GM19463 (cell line): ENCODE measurements around the gene ANK2.
A peak's percentile ranks its signal among the peaks of the same experiment; 100 is the strongest.

Experiments
- ATAC-seq: cut with Tn5 transposase; IDR thresholded peaks from one replicate; pipeline ENCODE4 v1.9.1; 2021; ENCODE audit warnings: mild to moderate bottlenecking, moderate library complexity; ENCODE audit not compliant: unreplicated experiment

The ANK2 gene

GRCh38 chr4:113389160-113389559, 339.7 kb downstream of the ANK2 start:
- no peak for ATAC-seq

GRCh38 chr4:113390850-113391249, 341.4 kb downstream of the ANK2 start:
- no peak for ATAC-seq

GRCh38 chr4:113394108-113394729, 344.8 kb downstream of the ANK2 start:
- no peak for ATAC-seq

- ATAC-seq = peak; percentile 95
Observed at GRCh38 chr4:113394730-113395530, 345.5 kb downstream of the ANK2 start.

GRCh38 chr4:113397114-113397701, 347.8 kb downstream of the ANK2 start:
- ATAC-seq = no peak

GRCh38 chr4:113398441-113399143, 349.1 kb downstream of the ANK2 start:
- no peak for ATAC-seq

GRCh38 chr4:113404167-113404571, 354.7 kb downstream of the ANK2 start:
- no peak for ATAC-seq

GRCh38 chr4:113404841-113405240, 355.4 kb downstream of the ANK2 start:
- ATAC-seq = no peak

- ATAC-seq = no peak
Observed at GRCh38 chr4:113405874-113406722, 356.6 kb downstream of the ANK2 start.

- no peak for ATAC-seq
Observed at GRCh38 chr4:113406723-113407016, 357.2 kb downstream of the ANK2 start.

GRCh38 chr4:113407409-113407808, 358.0 kb downstream of the ANK2 start:
- ATAC-seq = no peak

- no peak for ATAC-seq
Observed at GRCh38 chr4:113409181-113409580, 359.7 kb downstream of the ANK2 start.

GRCh38 chr4:113410686-113411085, 361.2 kb downstream of the ANK2 start:
- no peak for ATAC-seq

- no peak for ATAC-seq
Observed at GRCh38 chr4:113411496-113411938, 362.1 kb downstream of the ANK2 start.

GRCh38 chr4:113419631-113420030, 370.2 kb downstream of the ANK2 start:
- no peak for ATAC-seq

- no peak for ATAC-seq
Observed at GRCh38 chr4:113420938-113421337, 371.5 kb downstream of the ANK2 start.

GRCh38 chr4:113423631-113424030, 374.2 kb downstream of the ANK2 start:
- ATAC-seq = no peak

- no peak for ATAC-seq
Observed at GRCh38 chr4:113433116-113433515, 383.7 kb downstream of the ANK2 start.
